Mammary epithelial cell (primary cell): ENCODE data around the gene CWC15.

Experiments
- CTCF ChIP-seq, 2 donors: IDR thresholded peaks in 1 of 2; conservative IDR thresholded peaks in 1 of 2; 2 replicates each; pipeline ENCODE4 v1.5.1; 2011 to 2012; ENCODE audit warnings: inconsistent platforms in 2 of 2, low read length in 2 of 2, mild to moderate bottlenecking in 2 of 2, control low read depth in 1 of 2, low read depth in 1 of 2; ENCODE audit not compliant: insufficient read depth in 1 of 2; ENCODE audit errors: extremely low read depth in 1 of 2
- EZH2 ChIP-seq: IDR thresholded peaks from 2 replicates; pipeline ENCODE4 v1.6.1; 2012; ENCODE audit warnings: low read length, inconsistent platforms, borderline replicate concordance

- no peak for TF ChIP-seq CTCF (conservative IDR thresholded peaks at IDR 0.05 in 1 of 2, IDR thresholded peaks at IDR 0.05 in 1 of 2; ENCODE audit: extremely low read depth in 1 of 2, insufficient read depth in 1 of 2, low read depth in 1 of 2, low read length in 2 of 2)
- TF ChIP-seq EZH2: no peak
Measured at GRCh38 chr11:94993400-94993943, 20.1 kb upstream of the CWC15 start.
